HG03571 (cell line): ENCODE results near the gene IL18RAP.

Experiments used
- ATAC-seq: cut with Tn5 transposase; IDR thresholded peaks from one replicate; pipeline ENCODE4 v1.9.1; 2021; ENCODE audit not compliant: unreplicated experiment

The IL18RAP gene

GRCh38 chr2:102492006-102492405 lies 69.0 kb downstream of the IL18RAP start:
- ATAC-seq: no peak

- no peak for ATAC-seq
These were observed 71.6 kb downstream of the IL18RAP start for GRCh38 chr2:102494570-102494969.

GRCh38 chr2:102498414-102498813 lies 75.5 kb downstream of the IL18RAP start:
- no peak for ATAC-seq

- no peak for ATAC-seq
These were observed 76.6 kb downstream of the IL18RAP start for GRCh38 chr2:102499558-102499957.
